CD4-positive, alpha-beta T cell treated with Interleukin-21 for 1 hour (primary cell): ENCODE data around the gene IMMP1L.

Experiments used
- DNase-seq: peaks from one replicate; pipeline ENCODE4 v3.0.0-alpha.2; 2020

Gene IMMP1L

DNA sequence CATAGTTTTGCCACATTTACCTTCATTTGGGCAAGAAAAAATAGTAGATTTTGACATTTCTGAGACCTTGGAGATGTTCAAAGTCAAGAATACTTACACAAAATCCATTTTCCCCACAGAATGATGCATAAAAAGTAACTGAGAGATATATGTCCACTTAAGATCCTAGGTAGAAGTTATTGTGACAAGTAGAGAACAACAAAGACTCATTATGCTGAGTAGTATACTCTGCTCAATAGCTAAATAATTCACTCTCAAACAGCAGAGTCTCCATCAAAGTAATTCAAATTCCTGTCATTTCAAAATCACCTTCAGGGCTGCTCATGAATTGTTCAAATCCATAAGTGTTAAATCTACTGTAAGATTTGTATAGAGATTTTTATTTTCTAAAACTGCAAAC is 35.3 kb downstream of the IMMP1L start:
- DNase-seq: no peak

DNA sequence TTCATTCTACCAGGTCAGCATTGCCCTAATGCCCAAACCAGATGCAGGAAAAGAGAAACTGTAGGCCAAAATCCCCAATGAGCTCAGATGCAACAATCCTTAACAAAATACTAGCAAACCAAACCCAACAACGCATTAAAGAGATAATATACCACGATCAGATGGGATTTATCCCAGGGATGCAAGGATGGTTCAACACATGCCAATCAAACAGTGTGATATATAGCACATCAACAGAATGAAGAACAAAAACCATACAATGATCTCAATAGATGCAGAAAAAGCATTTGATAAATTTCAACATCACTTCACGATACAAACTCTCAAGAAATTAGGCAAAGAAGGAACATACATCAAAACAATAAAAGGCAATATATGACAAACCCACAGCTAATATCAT is 45.0 kb downstream of the IMMP1L start:
- no peak for DNase-seq

DNA sequence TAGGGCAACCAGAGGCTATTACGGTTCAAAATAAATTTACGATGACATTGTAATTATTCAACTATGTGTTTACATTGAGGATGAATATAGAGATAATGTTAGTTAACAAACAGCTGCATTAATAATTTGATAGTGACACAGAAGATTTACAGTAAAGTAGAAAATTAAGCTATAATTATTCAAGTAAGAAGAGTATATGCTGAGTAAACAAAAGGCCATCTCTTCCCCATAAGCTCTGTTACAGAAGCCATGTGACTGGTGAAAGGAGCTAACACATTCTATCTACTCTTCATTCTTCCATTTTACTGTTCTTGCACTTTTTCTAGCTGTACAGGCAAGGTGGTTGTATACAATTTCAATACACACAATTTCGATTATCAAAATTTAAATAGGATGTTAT is 54.2 kb downstream of the IMMP1L start:
- no peak for DNase-seq

DNA sequence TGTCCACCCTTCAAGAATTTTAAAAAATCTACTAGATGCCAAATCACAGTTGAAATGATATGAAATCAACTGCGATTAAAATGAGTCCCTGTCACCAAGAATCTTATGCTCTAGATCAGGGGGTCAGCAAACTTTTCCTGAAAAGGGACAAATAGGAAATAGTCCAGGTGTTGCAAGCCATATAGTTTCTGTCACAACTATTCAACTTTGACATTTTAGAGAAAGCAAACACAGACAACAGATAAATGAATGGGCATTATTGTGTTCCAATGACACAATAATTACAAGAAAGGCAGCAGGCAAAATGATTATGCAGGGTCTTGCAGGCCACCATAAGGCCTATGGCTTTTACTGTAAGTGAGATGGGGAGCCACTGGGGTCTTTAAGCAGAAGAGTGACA is 58.6 kb downstream of the IMMP1L start:
- no peak for DNase-seq

DNA sequence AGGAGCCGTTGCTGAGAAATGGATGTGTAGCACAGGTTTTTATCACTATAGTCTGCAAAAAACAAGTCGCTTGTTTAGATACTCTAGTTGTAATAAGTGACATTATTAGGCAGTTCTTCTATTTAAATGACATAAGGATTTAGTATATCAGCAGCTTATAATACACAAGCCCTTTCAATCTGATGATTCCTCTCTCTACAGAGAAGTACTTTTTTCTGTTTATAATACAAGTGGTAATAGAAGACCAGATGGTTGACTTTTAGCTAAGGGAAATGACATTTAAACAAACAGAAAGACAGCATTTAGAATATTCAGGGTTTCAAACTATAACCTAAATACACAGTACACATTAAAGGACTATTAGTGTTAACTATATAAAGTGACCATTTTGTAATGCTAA is 60.4 kb downstream of the IMMP1L start:
- no peak for DNase-seq

DNA sequence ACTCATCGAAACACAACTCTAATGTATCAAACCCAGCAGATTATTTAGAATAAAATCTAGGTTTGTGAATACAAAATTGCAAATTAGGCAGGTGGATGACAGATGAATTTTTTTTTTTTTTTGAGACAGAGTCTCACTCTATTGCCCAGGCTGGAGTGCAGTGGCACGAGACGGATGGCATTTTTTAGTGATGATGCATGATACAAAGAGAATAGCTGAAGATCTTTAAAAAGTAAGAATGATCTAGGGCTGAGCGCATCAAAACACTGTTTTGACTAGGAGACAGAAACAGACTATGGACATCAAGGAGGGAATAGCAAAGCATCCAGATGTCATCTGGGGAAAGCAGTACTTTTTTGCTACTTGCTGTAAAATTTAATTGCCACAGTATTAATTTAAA is 63.8 kb downstream of the IMMP1L start:
- no peak for DNase-seq

DNA sequence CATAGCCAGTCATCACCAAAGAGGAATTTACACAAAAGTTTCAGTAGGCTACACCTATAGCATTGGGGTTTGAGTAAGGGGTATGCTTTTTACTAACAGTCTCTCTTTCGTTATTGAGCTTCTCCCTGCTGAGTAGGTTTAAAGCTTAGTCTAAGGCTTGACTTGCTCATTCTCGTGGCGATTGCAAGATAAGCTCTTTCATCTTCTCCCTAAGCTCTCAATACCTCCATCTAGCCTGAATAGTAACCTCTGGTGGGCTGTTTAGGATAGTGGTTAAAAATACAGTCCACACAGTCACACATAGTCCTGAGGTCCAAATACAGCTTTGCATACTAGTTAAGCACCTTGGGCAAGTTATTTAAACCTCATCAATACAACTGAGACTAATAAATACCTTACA is 65.6 kb downstream of the IMMP1L start:
- DNase-seq: no peak

DNA sequence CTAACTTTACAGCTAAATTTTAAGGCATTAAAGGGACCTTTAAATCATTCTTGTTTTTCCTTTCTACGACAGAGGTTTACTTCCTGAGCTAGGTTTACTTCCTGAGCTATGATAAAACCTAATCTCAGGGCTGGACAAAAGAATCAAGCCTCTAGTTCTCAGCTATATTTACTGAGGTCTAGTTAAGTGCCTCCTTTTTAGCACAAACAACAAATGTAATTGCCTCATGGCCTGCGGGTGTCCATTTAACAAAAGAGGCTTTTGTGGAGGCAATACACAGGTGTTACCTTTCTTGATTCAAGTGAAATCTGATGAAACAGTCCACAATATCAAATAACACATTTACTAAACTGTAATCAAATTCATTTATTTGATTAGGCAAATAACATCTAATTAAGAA is 67.3 kb downstream of the IMMP1L start:
- no peak for DNase-seq

DNA sequence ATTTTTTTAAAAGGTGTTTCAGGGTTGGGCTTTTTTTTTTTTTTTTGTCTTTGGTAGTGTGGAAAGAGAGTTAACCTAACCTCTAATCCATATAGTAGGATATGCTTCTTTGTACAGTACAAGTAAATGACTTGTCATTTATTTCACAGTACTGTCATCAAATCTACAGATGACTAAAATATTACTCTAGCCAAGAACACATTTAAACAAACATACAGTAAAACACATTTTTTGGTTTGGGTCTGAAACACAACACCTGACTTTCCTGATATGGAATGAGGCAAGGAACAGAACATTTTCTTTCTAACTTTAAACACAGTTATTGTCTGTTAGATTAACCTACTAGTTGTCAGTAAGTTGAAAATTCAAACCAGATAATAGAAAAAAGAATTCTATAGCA is 68.1 kb downstream of the IMMP1L start:
- no peak for DNase-seq

DNA sequence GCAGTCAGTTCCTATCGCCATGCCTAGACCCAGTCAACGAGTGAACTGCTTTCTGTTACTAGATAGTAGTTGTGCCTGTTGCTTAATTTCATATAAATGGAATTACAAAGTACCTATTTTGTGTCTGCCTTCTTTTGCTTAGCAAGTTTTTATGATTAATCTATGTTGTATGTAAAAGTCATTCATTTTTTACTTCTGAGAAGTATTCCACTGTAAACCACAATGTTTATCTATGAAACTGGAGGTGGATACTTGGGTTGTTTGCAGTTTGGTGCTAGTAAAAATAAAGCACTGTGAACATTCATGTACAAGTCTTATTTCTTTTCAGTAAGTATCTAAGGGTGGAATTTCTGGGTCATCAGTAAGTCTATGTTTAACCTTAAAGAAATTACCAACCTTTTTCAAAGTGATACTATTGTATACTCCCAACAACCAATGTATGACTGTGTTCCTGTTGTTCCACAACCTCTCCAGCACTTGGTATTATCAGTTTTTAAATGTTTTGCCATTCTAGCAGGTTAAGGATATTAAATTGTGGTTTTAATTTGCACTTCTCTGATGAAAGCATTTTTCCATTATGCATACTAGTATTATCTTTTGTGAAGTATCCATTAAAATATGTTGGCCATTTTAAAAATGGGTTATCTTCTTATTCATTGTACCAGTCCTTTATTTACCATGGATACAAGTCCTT is 71.5 kb downstream of the IMMP1L start:
- no peak for DNase-seq

DNA sequence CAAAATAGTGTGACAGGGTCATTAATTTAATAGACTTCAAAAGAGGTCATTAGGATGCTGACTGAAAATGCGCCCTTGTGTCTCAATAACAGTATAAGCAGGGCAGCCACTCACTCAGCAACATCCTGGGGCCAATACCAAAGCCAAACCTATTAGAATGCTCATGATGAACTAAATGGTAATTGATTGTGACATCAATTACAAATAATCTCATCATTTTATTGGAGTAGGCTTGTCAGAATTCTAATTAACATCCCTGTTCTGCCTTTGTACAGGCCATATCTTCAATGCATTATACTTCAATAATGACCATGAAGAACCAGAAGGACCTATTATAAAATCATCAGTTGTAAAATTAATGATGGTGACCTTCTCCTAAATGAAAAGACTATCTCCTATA is 75.6 kb downstream of the IMMP1L start:
- DNase-seq: no peak

DNA sequence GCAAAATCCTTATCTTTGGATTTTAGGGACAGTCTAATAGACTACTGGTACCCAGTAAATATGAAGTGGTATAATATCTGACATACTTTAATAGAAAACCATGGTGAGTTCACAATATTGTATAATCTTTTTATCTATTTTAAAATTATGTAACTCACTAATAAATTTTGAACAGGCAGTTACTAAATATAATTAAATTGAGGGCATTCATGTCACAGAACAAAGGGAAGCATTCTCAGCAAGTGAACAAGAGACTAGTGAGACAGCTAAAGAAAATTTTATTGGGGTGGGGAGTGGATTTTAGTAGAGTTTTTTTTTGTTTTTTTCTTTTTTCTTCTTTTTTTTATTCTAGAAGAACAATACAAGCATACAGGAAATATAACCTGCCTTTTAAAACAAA is 84.8 kb downstream of the IMMP1L start:
- no peak for DNase-seq

DNA sequence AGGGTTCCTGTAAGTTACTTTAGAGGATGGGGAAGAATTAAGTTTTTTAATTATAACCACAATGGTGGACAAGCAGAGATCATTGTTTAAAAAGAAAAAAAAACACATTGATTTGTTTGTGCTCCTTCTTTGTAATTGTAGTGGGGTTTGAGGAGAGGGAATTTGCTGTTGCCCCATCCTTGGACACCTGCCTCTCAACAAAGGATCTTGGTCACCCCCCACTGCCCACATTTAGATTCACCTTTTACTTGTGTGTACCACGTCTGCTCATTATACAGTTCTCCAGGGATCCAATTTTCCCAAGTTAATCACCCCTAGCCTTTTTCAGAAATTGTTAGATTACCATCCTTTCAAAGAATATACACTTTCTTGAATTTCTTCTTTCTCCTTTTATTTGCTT is 86.7 kb downstream of the IMMP1L start:
- DNase-seq: no peak

DNA sequence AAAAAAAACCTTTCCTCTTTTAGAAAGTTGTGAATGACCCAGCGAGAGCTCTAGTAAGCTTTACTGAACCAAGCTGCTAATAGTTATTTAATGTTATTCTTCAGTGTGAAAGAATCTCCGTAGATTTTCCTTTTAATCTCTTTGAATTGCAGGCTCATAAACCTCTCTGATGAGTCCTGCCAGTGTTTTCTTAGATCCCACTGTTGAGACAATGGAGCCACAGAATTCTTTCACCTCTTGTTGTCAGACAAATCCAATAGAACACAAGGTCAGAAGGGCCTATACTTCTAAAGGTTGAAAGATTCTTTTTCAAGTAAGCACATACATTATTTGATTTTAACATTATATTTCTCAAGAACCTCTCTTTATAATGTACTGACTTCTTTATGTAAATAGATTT is 87.6 kb downstream of the IMMP1L start:
- DNase-seq: no peak

DNA sequence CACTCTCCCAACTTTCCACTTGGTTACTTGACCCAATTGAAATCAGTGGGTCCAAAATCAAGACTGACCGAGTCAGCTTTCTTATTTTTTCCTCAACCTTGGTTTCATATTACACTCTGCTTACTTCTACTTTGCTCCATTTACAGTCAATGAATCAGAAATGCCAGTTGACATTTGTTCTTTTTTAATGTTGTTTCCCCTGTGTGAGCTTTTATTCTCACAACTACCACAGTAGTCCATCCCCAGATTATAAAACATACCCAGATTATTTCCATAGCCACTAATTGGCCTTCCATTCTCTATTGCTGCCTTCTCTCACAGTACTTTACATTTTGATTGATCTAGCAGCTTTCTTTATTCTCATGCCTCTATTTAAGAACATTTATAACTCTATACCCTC is 89.8 kb downstream of the IMMP1L start:
- DNase-seq: no peak

DNA sequence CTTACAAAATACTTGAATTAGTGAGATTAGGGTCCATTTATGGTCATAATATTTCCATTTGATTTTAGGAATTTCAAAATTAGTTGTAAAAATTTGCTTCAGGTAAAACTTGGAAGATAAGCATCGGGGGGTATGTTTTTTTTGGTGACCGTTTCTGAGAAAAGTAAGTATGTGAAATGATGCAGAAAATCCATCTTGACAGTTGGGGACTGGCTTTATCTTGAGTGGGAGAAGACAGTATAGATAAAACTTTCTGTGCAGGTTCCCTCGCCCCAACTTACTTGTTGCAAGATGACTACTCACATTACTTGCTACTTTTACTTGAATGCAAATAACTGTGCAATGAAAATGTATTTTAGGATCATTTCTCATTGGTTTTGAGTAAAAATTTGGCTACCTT is 90.3 kb downstream of the IMMP1L start:
- no peak for DNase-seq

DNA sequence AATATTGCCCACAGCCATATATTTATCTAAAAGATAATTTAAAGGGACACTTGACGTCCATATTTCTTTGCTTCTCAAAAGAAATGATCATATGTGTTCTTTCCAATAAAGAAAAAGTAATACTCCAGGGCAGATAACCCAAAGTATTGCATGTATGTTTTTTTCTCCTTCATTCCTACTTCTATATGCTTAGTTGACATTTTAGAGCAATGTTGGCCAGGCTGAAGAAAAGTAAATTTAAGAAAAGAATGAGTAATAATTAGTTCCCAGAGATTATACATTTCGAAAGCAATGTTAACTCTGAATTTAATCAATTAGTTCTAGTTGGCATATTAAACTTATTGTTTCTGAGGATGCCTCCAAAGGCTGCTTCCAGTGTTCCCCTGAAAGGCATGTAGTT is 91.6 kb downstream of the IMMP1L start:
- no peak for DNase-seq

DNA sequence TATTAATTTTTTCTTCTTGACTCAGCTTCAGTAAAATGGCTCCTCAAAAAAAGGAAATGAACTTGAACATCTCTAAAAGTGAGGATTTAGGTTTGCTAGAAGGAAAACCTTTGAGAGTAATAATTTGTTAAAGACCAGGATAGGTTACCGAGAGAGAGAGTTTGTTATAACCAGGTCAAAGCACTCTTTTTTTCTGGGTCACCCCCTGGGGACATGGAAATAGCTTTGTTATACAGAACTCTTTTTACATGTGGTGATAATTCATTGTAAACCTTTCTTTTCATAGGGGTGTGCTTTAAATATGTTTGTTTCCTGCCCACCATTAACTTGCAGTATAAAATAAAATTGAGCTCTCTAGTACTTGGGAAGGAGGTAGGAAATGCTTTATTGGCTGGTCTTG is 92.1 kb downstream of the IMMP1L start:
- DNase-seq: no peak

DNA sequence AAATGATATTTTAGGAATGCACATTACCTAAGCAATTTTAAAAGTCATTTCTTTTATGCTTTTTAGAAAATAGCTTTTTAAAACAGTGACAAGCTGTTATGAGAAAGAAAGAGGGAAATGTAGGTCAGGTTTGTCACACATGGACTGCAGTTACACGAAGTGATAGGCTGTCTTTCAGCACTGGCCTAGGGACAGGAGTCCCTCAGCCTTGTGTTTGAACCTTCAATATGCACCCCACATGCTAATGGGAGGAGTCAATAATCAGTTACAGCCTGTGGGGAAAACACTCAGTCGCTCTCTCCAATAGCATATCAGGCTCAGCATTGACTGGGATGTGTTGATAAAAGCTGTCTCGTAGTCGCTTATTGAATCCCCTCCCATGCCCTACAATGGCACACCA is 94.0 kb downstream of the IMMP1L start:
- DNase-seq: no peak

DNA sequence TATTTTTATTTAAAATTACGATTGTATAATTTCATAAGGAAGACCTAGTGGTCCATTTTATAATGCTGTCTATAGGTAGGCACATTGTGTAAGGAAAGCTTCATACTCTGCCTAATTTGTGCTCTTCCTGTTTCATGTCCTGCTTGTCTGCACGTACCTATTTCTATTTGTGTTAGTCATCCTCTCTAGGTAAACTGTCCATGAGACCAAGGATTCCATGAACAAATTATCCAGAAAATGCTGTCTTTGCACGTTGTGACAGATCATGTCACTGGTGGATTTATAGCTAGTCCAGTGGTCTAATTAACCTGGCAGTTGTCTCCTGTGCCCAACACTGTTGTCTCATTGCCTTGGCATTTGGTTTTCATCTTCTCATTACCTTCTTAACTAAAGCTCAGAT is 95.1 kb downstream of the IMMP1L start:
- no peak for DNase-seq

DNA sequence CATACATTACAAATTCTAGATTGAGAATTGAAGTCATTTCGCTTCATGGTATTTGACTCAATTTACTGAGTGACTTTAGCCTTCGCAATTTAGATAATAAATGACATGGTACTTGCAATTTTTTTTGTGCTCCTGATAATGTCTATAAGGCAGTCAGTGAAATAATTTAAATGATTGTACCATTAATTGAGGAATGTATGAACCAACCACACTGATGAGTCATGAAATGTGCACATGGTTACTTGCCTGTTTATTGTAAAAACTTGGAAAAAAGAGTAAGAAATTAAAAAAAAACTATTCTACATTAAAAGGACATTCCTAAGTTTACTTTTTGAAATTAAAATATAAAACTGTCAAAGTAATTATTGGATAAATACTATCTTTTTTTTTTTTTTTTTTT is 96.5 kb downstream of the IMMP1L start:
- no peak for DNase-seq

DNA sequence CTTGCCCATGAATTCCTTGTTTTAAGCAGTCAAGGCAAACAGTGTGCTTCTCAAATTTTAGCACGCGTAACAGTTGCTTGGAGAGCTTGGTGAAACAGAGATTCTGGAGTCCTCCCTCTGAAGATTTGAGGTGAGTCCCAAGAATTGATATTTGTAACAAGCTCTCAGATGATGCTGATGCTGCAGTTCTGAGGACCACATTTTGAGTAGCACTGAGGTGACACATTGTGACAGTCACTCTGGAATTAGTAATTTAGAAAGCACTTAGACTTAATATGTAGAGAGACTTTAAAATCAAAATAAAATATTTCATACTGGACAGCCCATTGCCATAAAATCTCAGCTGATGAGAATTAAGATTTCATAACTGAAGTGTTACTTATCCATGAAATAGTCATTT is 101.2 kb downstream of the IMMP1L start:
- DNase-seq: no peak

DNA sequence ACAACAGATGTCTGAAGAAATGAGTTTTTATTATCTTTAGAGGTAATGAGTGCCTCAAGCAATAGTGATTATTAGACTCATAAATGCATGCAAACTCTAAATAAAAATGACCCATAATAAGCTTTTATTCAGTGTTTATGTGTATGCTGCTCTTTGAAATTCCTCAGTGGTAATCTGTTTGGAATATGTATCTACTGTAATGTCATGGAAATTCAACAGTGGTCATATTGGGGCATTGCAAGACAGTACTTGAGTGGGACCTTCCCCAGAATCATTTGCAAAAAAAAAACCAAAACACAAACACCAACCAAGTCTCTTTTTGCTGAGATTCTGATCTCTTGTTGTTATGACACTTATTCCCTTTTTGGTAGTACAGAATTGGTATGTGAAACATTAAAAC is 104.8 kb downstream of the IMMP1L start:
- no peak for DNase-seq

DNA sequence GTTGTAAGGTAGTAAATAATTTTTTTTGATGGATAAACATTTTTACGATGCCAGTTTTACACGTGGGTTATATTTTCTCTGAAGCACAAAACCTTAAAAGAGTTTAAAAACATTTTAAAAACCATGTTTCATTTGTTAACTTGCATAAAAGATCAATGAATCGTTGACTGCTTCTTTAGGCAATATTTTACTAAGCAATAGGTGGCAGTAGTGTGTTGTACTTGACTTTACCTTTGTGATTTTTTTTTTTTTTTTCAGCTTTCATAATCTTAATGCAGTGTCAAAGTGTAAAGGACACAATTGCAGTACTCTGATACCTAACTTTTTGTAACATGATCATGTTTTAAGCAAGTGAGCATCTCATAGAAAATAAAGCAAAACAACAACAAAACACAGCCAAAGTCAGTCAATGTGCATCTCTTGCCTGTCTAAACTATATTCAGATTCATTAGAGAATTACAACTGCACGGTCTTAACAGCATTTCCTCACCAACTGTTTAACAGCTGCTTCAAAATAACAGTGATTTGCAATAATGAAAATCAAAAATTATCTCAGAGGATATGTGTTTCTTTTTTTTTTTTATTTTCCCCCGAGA is 112.1 kb downstream of the IMMP1L start:
- peak; percentile 34 for DNase-seq

DNA sequence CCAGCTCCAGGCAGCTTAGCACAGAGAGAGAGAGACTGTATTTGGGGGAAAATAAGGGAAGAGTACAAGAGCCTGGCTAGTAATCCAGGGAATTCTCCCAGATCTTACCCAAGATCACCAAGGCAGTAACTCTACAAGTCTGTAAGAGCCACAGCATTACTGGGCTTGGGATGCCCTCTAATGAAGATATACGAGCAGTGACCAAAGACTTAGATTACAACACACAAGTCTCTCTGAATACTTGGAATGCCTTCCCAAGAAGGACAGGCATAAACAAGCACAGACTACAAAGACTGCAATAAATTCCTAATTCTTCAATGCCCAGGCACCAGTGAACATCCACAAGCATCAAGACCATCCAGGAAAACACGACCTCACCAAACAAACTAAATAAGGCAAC is 122.0 kb downstream of the IMMP1L start:
- no peak for DNase-seq
